Heart left ventricle (tissue), 16 donors: ENCODE measurements around the gene SSC5D. TPM values are rescaled to one million over a fixed set of nuclear protein-coding genes. Genes with fewer than 3 reads are reported as not detected.
"Not testable (repeated sequence)": the region's sequence is repeated elsewhere in the genome, so short reads cannot be mapped to it uniquely, and the experiment has no call there.

Experiments used
- ATAC-seq, 4 donors: fragments of 200-7000 bp; cut with Tn5 transposase; one replicate each; pipeline ENCODE4 v1.9.1; 2020 to 2022; ENCODE audit warnings: moderate library complexity in 4 of 4, mild to moderate bottlenecking in 3 of 4, moderate number of reproducible peaks in 1 of 4
- DNase-seq, 5 donors: peaks; one replicate each; pipeline ENCODE4 v3.0.0-alpha.2; 2020
- H3K27ac ChIP-seq, 12 donors: fragments of 200-600 bp; sonication (generic) in 4 of 12; one replicate each; pipeline versions ENCODE4 v1.5.0 to v1.8.0; 2016 to 2022; ENCODE audit warnings: mild to moderate bottlenecking in 2 of 12
- H3K27me3 ChIP-seq, 9 donors: fragments of 200-600 bp; sonication (generic) in 2 of 9; one replicate each; pipeline versions ENCODE4 v1.5.1 to v1.8.0; 2016 to 2022; ENCODE audit warnings: mild to moderate bottlenecking in 3 of 9
- H3K36me3 ChIP-seq, 9 donors: fragments of 200-600 bp; sonication (generic) in 2 of 9; one replicate each; pipeline versions ENCODE4 v1.5.0 to v1.8.0; 2018 to 2022; ENCODE audit warnings: mild to moderate bottlenecking in 2 of 9
- H3K4me1 ChIP-seq, 12 donors: fragments of 200-600 bp; sonication (generic) in 4 of 12; one replicate each; pipeline versions ENCODE4 v1.5.0 to v1.8.0; 2016 to 2022; ENCODE audit warnings: mild to moderate bottlenecking in 3 of 12
- H3K4me3 ChIP-seq, 12 donors: fragments of 200-600 bp; sonication (generic) in 4 of 12; one replicate each; pipeline versions ENCODE4 v1.5.0 to v1.8.0; 2017 to 2022; ENCODE audit warnings: mild to moderate bottlenecking in 9 of 12, moderate library complexity in 4 of 12
- H3K9me3 ChIP-seq, 12 donors: fragments of 200-600 bp; sonication (generic) in 4 of 12; one replicate each; pipeline versions ENCODE4 v1.5.0 to v1.8.0; 2016 to 2022; ENCODE audit warnings: mild to moderate bottlenecking in 1 of 12
- POLR2A ChIP-seq, 2 donors: fragments of 450-650 bp; IDR thresholded peaks; one replicate each; pipeline ENCODE4 v1.6.1; 2017; ENCODE audit warnings: antibody characterized with exemption in 2 of 2, mild to moderate bottlenecking in 2 of 2, moderate library complexity in 2 of 2
- whole genome bisulfite sequencing, 4 donors: extraction: QIAGEN DNeasy Blood & Tissue Kit in 2 of 4; methylation state at CpG; one replicate each; pipeline versions ENCODE4 v1.1.5 to v1.1.7; 2013 to 2018; 5-methylcytosine and 5-hydroxymethylcytosine counted together
- intact Hi-C, 10 donors: fragments of 100-400 bp; cut with DNase I; formaldehyde crosslinking; loops; one replicate each; pipeline versions ENCODE4 v1.11.1 to v1.14.2; 2022
- polyA plus RNA-seq, 2 donors: library from polyadenylated mRNA; stranded (reverse); fragments of 200-250 nt; gene quantifications; one replicate each; pipeline ENCODE4 v1.2.3, GENCODE V29; 2013
- total RNA-seq, 9 donors: library from RNA; depleted of rRNA in 2 of 9; stranded (reverse); fragments of >200 nt in 2 of 9; fragmentation: NEBNext Ultra II Directional in 3 of 9; extraction: Animal tissue kit (Norgen Biotek cat#: 25700) in 3 of 9; gene quantifications; one replicate each; pipeline versions ENCODE4 v1.1.0 to v1.2.4, GENCODE V29; 2016 to 2023
- TF ChIP-seq, protein P1 (sequence below), 12 donors: fragments of 200-600 bp; sonication (generic) in 4 of 12; IDR thresholded peaks; one replicate each; pipeline versions ENCODE4 v1.5.0 to v1.8.0; 2018 to 2022; ENCODE audit warnings: antibody characterized with exemption in 12 of 12, mild to moderate bottlenecking in 5 of 12
- donor health status: ischemic (EF 13 %, LVEDD 7.1; RV severe dilation, severe dysfunction).
- donor health status: healthy with polysubstance abuse.
- donor health status: DM: no; HTN: yes; CAD: no.
- donor health status: DM: no; HTN: no; CAD: no.
- donor health status: ischemic (EF 25% LVEDD 6.9; RV normal size, moderate dysfunction).
- donor health status: ischemic (EF 25% LVEDD 5.7; RV mildly dilated, moderate dysfunction).
- donor health status: healthy.
- donor health status: DM: yes; HTN: yes; CAD: no.
- donor health status: ischemic (EF 35%, LVEDD 5.7; RV mildly dilated, moderate dysfunction).
- donor health status: nonischemic (EF 11% LVEDD 7.7; RV severe dilation, severe dysfunction).
- donor health status: DM: yes; HTN: yes; CAD: no.
- donor health status: PGD.
- donor health status: ischemic (EF 29% LVEDD 5.4; RV normal size, mild dysfunction).
- donor health status: nonischemic (EF 23%, LVEDD 6.1; RV moderate dilation, normal function).

SSC5D gene
- total and polyA plus RNA-seq, 11 donors = 0.91 to 6.2 (median 3.1) TPM

DNA sequence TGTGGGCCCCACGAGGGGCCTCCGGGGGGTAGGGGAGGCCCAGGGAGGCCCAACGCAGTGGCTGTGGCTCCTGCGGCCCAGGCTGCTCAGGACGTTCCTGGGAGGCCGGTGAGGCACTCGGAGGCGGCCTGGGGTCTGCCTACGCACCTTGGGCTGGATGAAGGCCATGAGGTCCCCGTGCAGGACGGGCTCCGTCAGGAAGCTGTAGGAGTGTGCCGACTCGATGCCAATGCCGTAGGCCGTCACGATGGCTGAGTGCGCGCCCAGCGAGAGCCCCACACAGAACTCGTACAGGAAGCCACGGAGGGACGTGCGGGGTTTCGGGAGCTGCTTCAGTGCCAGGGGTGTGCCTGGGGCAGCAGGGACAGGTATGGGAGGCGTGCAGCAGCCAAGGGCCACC, 42.8 kb downstream of the SSC5D start:
- Histone ChIP-seq H3K4me1 (peaks cover 0 to 9% (median 7%) of the 10 kb centered on the region in 12 donors), H3K9me3 (no peaks in the 10 kb centered on the region), H3K27ac (no peak overlapping the region), H3K36me3 (no peaks in the 10 kb centered on the region), H3K27me3 (peaks cover 0 to 5% (median 0%) of the 10 kb centered on the region in 9 donors), H3K4me3 (no peak overlapping the region)
- no peak for ATAC-seq
- intact Hi-C loops = loop anchor here in 1 of 10 donors (5.0 kb wide), 1 partner anchor 46 kb away; no protein-coding TSS in a partner anchor
- WGBS, 4 donors = 92 to 95% (median 92%) methylated on average over 19 to 26 of the region's 26 CpGs
- no peak for DNase-seq
- TF ChIP-seq POLR2A (IDR thresholded peaks at IDR 0.05) = no peak
- TF ChIP-seq, protein P1, sequence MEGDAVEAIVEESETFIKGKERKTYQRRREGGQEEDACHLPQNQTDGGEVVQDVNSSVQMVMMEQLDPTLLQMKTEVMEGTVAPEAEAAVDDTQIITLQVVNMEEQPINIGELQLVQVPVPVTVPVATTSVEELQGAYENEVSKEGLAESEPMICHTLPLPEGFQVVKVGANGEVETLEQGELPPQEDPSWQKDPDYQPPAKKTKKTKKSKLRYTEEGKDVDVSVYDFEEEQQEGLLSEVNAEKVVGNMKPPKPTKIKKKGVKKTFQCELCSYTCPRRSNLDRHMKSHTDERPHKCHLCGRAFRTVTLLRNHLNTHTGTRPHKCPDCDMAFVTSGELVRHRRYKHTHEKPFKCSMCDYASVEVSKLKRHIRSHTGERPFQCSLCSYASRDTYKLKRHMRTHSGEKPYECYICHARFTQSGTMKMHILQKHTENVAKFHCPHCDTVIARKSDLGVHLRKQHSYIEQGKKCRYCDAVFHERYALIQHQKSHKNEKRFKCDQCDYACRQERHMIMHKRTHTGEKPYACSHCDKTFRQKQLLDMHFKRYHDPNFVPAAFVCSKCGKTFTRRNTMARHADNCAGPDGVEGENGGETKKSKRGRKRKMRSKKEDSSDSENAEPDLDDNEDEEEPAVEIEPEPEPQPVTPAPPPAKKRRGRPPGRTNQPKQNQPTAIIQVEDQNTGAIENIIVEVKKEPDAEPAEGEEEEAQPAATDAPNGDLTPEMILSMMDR (IDR thresholded peaks at IDR 0.05) = no peak

DNA sequence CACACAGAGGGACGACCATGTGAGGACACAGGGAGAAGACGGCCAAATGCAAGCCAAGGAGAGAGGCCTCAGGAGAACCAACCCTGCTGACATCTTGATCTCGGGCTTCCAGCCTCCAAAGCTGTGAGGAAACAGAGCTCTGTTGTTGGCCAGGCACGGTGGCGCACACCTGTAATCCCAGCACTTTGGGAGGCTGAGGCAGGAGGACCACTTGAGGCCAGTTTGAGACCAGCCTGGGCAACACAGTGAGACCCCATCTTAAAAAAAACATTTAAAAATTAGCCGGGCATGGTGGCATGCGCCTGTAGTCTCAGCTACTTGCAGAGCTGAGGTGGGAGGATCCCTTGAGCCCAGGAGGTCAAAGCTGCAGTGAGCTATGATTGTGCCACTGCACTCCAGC, 46.0 kb downstream of the SSC5D start:
- not testable (repeated sequence) for H3K9me3 ChIP-seq, H3K27ac ChIP-seq, H3K4me1 ChIP-seq, H3K36me3 ChIP-seq, H3K27me3 ChIP-seq, DNase-seq, ATAC-seq, H3K4me3 ChIP-seq
- intact Hi-C loops = loop anchor here in 1 of 10 donors (5.0 kb wide), 1 partner anchor 43 kb away; no protein-coding TSS in a partner anchor
- WGBS, 4 donors = 86 to 90% (median 87%) methylated on average over 7 of the region's 7 CpGs

DNA sequence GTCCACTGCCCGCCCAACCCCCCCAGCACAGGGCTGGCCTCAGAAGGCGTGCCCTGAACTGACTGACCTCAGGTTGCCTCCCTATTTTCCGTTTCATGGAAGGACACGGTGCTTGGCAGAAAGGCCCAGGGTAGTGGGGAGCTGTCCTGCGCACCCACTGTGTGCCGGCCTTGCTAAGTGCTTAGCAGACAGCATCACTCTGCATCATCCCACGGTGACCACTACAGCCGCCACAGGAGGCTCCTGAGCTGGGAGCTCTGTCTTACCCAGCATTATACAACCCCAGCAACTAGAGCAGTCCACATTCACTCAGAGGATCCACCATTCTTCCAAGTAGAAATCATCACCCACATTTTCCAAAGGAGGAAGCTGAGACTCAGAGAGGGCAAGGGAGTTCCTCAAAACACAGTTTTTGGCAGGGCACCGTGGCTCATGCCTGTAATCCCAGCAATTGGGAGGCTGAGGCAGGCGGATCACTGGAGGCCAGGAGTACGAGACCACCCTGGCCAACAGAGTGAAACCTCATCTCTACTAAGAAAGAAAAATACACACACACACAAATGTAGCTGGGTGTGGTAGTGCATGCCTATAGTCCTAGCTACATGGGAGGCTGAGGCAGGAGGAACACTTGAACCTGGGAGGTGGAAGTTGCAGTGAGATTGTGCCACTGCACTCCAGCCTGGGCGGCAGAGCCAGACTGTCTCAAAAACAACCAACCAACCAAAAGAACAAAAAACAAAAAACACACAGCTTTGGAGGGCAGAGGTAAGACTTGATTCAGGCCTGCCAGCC, 47.1 kb downstream of the SSC5D start:
- Histone ChIP-seq H3K27ac (no peak overlapping the region), H3K27me3 (no peaks in the 10 kb centered on the region), H3K4me3 (no peak overlapping the region), H3K36me3 (no peaks in the 10 kb centered on the region), H3K4me1 (peaks cover 0 to 8% (median 0%) of the 10 kb centered on the region in 12 donors), H3K9me3 (no peaks in the 10 kb centered on the region)
- ATAC-seq (peak in 1 of 4 donors; percentile 8), DNase-seq (no peak)
- 78 to 88% (median 81%) methylated on average over 12 of the region's 12 CpGs for WGBS, 4 donors
- intact Hi-C loops = no loop called here
- TF ChIP-seq POLR2A (IDR thresholded peaks at IDR 0.05) = no peak
- TF ChIP-seq, protein P1 (IDR thresholded peaks at IDR 0.05) = no peak

DNA sequence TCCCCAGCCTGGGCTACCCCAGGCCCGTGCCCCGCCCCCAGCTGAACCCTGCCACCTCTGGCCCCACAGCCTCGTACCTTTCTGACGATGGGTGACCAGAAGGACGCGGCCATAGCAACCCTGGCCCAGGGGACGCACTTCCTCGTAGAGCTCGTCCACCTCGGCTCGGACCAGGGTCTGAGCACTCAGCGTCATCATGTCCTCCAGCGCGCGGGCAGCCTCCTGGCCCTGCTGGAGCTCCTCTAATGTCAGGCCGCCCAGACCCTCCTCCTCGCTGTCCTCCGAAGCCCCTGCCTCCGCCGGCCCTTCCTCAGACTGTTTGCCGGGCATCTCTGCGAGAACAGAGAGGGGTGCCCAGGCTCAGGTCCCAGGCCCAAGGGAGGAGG, 47.7 kb downstream of the SSC5D start:
- ATAC-seq (no peak), DNase-seq (no peak)
- intact Hi-C loops = no loop called here
- Histone ChIP-seq H3K36me3 (no peaks in the 10 kb centered on the region), H3K4me1 (peaks cover 0 to 8% (median 0%) of the 10 kb centered on the region in 12 donors), H3K9me3 (no peaks in the 10 kb centered on the region), H3K4me3 (no peak overlapping the region), H3K27me3 (no peaks in the 10 kb centered on the region), H3K27ac (no peak overlapping the region)
- 88 to 95% (median 91%) methylated on average over 17 to 22 of the region's 22 CpGs for WGBS, 4 donors
- no peak for TF ChIP-seq POLR2A (IDR thresholded peaks at IDR 0.05)
- TF ChIP-seq, protein P1 (IDR thresholded peaks at IDR 0.05) = no peak
